Dermis microvascular lymphatic vessel endothelial cell (primary cell): ENCODE measurements around the gene PIH1D1. TPM values are rescaled to one million over a fixed set of nuclear protein-coding genes. Genes with fewer than 3 reads are reported as not detected.
A peak's percentile ranks its signal among the peaks of the same experiment; 100 is the strongest.
"Not testable (repeated sequence)": the region's sequence is repeated elsewhere in the genome, so short reads cannot be mapped to it uniquely, and the experiment has no call there.

Experiments used
- DNase-seq, 2 donors: peaks; one replicate each; pipeline versions ENCODE4 v3.0.0 to v3.0.0-alpha.2; 2010; ENCODE audit warnings: low read depth in 2 of 2
- total RNA-seq: library from RNA; depleted of rRNA; stranded (reverse); fragments of >200 nt; gene quantifications from 2 replicates; pipeline ENCODE4 v1.2.1, GENCODE V29; 2014

The PIH1D1 gene
- total RNA-seq, 1 donor from 2014 or later, result 146 TPM

DNA sequence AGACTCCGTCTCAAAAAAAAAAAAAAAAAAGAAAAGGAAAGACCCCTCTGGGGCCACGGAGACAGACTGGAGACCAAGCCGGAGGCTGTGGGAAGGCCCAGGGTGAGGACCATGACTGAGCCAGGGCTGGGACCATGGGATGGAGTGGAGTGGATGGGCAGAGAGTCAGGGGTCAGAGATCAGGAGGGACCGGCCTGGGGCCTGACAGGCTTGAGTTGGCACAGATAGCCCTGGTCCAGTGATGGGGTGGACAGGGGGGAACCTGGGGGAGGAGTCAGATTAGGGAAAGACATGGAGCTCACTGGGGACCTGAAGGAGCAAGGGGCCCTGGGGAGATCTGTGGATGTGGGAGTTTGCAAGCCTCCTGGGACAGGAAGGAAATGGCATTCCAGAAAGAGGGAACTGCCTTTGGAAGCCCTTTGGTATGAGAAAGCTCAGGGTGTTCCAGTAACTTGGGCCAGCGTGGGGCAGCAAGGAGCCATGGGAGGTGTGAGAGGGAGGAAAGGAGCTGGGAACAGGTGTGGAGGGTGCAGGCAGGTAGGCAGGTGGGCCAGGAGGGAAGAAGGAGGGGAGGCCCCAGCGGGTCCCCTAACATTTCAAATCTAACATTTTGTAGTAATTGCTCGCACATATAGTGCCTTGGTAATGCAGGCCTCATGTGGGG is 29.5 kb upstream of the PIH1D1 start:
- DNase-seq, result no peak

DNA sequence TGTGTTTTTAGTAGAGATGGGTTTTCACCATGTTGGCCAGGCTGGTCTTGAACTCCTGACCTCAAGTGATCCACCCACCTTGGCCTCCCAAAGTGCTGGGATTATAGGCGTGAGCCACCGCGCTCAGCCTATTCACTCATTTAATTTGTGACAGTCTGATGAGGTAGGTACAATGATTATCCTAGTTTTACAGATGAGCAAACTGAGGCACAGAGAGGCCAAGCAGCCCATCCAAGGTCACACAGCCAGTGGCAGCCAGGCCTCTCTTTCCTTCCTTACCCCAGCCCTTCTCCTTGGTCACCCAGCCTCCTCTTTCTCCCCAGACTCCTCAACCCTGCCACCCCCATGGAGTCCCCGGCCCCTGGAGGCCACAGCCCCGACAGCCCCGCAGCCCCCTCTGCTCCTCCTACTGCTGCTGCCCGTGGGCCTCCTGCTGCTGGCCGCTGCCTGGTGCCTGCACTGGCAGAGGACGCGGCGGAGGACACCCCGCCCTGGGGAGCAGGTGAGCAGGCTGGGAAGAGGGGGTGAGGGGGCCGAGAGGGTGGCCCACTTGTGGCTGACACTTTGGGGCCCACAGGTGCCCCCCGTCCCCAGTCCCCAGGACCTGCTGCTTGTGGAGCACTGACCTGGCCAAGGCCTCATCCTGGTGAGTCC is 28.5 kb upstream of the PIH1D1 start:
- no peak for DNase-seq

DNA sequence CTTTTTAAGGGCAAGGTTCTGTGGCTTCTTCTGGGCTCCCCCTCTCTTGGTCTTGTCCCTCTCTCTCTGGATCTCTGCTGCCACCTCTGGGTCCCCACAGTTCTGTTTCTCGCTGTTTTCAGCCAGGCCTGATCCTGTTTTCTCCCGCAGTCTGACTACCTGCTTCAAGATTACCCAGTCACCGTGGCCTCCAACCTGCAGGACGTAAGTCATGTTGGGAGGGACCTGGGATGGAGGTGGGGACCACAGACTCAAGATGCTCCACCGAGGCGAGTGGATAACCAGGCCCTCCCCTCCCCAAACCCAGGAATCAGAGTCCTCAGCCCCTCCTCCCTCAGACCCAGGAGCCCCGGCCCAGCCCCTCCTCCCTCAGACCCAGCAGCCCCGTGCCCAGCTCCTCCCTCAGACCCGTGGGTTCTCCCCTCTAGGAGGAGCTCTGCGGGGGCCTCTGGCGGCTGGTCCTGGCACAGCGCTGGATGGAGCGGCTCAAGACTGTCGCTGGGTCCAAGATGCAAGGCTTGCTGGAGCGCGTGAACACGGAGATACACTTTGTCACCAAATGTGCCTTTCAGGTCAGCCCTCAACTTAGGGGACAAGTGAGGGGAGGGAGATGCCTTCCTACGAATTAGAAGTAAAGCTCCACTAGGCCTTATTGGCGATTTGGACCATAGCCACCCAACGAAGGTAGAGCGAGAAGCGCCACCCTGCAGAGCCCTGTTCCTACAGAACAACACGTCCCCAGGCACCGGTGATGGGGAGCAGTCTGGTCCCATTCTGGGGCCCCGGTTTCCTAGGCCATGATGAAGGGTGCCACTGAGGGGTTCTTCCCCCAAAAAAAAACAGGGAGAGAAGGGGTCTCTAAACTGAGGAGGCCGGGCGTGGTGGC is 24.6 kb upstream of the PIH1D1 start:
- DNase-seq, result peak in 1 of 2 donors; percentile 48

DNA sequence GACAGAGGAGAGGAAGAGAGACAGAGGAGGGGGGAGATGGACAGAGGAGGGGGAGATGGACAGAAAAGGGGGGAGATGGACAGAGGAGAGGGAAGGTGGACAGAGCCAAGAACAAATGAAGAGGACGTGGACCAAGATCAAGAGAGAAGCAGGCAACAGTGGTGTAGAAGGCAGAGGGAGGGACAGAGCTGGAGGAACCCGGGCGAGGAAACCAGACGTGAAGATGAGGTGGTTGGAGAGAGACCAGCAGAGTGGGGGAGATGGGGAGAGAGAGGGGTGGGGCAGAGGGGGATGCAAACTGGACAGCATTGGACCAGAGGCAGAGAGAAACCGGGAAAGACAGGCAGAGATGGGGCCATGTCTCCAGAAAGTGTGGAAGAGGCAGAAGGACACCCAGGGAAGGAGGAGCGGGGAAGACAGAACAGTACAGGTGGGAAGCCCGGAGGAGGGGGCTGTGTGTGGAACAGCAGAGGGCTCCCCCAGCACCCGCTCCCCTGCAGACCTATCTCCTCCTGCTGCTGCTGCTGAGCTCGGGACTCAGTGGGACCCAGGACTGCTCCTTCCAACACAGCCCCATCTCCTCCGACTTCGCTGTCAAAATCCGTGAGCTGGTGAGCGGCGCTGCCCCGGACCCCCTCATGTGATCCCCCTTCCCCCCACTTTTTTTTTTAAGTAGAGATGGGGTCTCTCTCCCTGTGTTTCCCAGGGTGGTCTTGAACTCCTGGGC is 23.7 kb upstream of the PIH1D1 start:
- no peak for DNase-seq

DNA sequence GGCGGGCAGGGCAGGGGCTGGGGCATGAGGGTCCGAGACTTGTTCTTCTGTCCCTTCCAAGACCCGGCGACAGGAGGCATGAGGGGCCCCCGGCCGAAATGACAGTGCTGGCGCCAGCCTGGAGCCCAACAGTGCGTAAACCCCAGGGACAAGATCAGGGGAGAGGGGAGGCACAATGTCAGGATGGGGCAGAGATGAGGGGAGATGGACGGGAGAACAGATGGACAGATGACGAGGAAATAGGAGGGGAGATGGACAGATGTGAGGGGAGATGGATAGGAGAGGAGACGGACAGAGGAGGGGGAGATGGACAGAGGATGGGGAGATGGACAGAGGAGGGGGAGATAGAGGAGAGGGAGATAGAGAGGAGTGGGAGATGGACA is 22.9 kb upstream of the PIH1D1 start:
- no peak for DNase-seq

DNA sequence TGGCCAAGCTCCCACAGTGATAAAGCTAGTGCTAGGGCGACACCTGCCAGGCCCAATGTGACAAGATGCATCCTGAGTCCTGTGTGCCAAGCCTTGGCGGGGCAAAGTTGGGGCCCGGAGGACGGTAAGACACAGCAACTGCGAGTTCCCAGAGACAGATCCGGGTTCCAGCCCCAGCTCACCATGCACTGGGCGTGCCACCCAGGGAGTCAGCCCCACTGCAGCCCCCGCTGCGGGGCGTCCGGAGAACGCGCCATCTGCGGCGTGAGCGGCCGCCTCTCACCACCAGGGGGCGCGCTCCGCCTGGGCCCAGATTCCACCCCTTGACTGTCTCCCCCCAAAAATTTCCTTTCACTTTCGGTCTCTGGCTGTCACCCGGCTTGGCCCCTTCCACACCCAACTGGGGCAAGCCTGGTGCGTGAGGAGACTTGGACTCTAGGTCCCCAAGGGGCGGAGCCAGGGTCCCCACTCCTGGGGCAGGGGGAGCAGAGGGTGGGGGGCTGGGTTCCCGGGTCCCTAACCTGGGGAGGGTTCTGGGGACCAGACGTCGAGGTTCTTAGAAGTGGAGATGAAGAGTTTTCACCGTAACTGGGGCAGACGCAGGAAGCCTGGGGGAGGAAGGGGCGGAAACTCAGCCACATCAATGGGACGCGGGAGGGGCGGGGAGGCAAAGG is 22.4 kb upstream of the PIH1D1 start, which contains the start of gene FLT3LG:
Gene FLT3LG (plus strand): TSS at position 348 of the 674 bp plus-strand sequence. CDS start 425 bp downstream, outside the sequence.
- peak; percentile 36 to 62 for DNase-seq

DNA sequence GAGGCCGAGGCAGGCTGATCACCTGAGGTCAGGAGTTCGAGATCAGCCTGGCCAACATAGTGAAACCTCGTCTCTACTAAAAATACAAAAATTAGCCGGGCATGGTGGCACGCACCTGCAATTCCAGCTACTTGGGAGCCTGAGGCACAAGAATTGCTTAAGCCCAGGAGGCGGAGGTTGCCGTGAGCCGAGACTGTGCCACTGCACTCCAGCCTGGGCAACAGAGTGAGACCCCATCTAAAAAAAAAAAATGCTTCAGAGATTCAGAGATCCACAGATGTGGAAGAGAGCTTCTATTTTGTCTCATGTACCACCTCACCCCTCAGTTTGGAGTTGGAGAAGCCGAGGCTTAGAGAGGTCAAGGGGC is 21.9 kb upstream of the PIH1D1 start:
- DNase-seq, result not testable (repeated sequence)

DNA sequence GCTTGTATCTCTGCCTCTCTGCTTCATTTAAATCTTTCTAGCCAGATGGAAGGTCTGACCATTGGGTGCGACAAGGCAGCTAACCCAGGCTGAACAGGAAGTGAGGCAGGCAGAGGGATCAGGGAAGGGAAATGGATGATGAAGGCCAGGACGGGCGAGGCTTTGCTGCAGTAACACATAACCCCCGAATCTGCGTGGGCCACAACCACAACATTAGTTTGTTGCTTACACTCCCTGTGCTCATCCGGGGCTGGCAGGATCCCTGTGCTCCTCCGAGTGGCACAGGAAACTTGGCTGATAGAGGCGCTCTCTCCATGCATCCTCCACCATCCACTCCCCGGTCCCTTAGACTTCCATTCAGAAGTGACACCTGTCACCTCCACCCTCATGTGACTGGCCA is 21.3 kb upstream of the PIH1D1 start:
- DNase-seq, result no peak

DNA sequence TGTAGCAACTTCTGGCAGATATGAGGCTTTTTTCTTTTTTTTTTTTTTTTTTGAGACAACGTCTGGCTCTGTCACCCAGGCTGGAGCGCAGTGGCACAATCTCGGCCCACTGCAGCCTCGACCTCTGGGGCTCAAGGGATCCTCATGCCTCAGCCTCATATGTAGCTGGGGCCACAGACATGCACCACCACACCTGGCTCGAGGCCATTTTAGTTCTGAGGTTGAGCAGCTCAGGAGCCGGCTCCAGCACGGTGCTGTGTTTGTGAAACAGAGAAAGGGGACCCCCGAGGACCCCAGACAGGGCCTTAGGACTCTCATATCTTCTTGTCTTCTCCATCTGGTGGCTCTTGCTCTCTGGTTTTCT is 19.0 kb upstream of the PIH1D1 start:
- DNase-seq, result no peak

DNA sequence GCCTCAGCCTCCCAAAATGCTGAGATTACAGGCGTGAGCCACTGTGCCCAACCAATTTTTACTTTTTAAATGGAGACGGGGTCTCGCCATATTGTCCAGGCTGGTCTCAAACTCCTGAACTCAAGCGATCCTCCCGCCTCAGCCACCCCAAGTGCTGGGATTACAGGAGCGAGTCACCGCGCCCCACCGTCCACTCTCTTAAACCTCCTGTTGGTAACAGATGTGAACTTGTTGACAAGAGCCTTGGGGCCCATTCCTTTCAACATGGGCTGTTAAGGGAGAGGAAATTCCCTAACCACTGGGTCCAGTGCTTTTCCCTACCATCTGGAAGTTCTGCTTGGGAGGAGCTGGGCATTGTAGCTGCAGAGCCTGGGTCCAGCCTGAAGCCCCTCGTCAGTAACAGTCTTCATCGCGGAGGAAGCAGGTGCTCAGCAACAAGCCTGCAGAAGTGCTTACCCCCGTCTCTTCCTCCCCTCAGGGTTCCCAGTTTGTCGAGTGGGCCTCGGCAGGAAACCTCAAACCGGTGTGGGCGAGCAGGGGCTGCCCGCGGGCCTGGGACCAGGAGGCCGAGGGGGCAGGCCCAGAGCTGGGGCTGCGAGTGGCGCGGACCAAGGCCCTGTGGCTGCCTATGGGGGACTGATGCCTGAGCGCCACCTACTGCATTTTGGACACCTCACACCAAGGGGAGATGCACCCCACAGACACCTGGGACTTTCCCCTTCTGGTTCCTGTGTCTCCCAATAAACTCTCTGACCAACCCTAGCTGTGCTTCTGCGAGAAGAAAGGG is 18.4 kb upstream of the PIH1D1 start:
- no peak for DNase-seq

DNA sequence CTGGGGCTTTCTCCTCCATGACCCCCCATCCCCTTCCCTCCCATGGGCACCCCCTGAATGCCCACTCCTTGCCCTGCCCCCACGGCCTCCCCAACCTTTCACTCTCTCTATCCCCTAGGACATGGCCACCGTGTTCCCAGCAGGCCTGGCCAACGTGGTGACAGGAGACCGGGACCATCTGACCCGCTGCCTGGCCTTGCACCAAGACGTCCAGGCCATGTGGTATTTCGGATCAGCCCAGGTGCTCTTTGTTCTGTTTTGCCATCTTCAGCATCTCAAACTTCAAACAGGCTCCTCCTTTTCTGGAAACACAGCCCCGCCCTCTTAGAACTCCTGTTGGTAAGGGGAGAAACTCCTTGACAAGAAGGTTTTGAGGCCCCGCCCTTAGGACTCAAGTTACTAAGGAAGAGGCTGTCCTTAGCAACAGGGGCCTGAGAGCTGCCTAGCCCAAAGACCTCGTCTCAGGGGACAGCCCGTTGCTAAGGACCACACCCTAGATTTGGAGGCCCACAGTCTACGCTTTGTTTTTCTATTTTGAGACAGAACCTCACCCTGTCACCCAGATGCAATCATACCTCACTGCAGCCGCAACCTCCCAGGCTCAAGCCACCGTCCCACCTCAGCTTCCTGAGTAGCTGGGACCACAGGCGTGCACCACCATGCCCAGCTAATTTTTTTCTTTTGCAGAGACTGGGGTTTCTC is 17.3 kb upstream of the PIH1D1 start:
- no peak for DNase-seq

DNA sequence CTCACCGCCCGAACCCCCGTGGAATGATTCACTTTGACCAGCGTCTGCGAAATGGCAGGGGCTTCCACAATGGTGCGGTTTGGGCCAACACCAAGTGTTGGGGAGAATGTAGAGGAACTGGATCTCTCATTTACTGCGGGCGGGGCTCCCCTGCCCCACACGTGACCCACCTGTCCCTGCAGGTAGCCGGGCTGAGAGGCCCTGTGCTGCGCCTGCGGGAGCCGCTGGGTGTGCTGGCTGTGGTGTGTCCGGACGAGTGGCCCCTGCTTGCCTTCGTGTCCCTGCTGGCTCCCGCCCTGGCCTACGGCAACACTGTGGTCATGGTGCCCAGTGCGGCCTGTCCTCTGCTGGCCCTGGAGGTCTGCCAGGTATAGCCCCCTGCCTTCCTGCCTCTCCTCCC is 16.6 kb upstream of the PIH1D1 start:
- DNase-seq, result no peak

DNA sequence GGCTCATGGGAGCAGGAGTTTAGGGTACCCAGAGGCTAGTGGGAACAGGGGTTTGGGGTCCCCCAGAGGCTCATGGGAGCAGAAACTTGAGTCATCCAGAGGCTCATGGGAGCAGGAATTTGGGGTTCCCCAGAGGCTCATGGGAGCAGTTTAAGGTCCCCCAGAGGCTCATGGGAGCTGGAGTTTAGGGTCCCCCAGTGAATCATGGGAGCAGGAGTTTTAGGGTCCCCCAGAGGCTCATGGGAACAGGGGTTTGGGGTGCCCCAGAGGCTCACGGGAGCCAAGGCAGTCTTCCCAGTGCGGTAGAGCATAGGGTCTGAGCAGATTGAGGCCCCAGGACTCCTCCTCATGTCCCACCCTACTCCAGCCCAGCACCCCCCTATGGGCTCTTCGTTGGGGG is 13.8 kb upstream of the PIH1D1 start:
- no peak for DNase-seq

DNA sequence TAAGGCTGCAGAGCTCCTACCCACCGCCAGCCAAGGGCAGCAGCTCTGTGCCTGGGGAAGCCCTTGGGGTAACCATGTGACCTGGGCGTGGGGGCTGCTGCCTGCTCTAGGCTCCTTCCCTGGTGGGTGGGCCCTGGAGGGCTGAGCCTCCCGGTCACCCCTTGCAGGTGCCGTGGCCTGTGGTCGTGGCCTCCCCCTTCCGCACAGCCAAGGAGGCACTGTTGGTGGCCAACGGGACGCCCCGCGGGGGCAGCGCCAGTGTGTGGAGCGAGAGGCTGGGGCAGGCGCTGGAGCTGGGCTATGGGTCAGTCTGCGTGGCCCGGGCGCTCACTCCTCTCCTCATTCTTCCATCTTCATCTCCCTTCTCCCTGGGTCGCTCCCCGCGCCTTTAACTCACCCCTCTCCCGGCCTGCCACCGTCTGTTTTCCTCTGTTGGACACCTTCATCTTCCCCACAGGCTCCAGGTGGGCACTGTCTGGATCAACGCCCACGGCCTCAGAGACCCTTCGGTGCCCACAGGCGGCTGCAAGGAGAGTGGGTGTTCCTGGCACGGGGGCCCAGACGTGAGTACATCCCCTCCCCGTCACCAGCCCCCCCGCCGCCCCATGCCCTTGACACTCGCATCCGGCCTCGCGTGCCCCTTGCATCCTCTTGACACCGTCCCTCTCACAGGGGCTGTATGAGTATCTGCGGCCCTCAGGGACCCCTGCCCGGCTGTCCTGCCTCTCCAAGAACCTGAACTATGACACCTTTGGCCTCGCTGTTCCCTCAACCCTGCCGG is 12.5 kb upstream of the PIH1D1 start:
- no peak for DNase-seq

DNA sequence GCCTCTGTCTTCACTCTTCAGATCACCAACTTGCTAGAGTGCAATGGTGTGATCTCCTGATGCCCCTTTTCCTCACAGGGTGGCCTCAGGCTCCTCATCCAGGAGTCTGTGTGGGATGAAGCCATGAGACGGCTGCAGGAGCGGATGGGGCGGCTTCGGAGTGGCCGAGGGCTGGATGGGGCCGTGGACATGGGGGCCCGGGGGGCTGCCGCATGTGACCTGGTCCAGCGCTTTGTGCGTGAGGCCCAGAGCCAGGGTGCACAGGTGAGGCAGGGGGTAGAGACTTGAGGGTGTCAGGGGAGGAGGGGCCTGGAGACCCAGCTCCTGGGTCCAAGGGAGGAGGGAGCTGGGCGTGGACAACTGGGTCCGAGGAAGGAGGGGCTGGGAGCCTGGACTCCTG is 10.9 kb upstream of the PIH1D1 start:
- no peak for DNase-seq

DNA sequence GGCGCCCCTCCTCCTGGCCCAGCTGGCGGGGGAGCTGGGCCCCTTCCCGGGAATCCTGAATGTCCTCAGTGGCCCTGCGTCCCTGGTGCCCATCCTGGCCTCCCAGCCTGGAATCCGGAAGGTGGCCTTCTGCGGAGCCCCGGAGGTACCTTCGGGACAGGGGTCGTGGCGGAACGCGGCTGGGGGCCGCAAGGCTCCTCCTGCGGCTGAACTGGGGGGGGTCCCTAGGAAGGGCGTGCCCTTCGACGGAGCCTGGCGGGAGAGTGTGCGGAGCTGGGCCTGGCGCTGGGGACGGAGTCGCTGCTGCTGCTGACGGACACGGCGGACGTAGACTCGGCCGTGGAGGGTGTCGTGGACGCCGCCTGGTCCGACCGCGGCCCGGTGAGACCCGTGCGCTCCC is 10.0 kb upstream of the PIH1D1 start:
- no peak for DNase-seq

DNA sequence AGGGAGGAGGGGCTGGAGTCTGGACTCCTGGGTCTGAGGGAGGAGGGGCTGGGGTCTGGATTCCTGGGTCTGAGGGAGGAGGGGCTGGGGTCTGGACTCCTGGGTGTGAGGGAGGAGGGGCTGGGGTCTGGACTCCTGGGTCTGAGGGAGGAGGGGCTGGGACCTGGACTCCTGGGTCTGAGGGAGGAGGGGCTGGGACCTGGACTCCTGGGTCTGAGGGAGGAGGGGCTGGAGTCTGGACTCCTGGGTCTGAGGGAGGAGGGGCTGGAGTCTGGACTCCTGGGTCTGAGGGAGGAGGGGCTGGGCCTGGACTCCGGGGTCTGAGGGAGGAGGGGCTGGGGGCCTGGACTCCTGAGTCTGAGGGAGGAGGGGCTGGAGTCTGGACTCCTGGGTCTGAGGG is 9.5 kb upstream of the PIH1D1 start:
- not testable (repeated sequence) for DNase-seq

DNA sequence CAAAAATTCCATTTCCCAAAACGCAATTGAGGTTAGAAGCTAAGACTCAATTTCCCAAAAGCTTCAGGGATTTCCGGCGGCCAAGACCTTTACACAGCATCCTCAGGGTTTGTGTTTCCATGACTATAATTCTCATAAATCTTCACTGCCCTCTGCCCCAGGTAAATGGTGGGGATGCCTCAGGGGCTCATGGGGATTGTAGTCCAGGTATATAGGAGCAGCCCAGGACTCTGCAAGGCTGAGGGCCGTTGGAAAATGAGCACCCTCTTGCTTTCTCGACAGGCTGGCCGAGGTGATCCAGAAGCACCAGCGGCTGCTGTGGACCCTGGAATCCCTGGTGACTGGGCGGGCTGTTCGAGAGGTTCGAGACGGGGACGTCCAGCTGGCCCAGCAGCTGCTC is 7.8 kb upstream of the PIH1D1 start:
- no peak for DNase-seq

DNA sequence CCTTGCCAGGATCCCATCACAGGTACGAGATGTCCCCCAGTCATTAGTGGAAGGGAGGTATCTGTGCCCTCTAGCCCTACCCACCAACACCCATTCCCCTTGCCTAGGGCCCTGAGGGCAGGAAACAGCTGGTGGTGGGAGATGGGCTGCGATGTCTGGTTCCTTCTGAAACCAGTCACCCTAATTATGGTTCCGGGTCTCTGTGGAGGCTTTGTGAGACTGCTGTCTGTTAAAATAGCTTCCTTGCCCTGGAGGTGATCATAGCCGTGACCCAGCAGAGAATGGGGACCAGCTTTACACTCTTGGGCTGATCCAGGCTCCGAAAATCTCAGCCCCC is 6.9 kb upstream of the PIH1D1 start:
- DNase-seq, result no peak
